ENCODE results near the gene HLA-DQB2. TPM values are rescaled to one million over a fixed set of nuclear protein-coding genes. Genes with fewer than 3 reads are reported as not detected.

HLA-DQB2 gene
- total RNA-seq, 2 donors from 2014 or later, result not detected

GRCh38 chr6:32764048-32764447 lies 716 bp upstream of the HLA-DQB2 start:
- H3K4me3 ChIP-seq (ENCODE audit: low read length), result no peak overlapping the region
- Mint-ChIP-seq H3K9me3 (no peaks in the 10 kb centered on the region), H3K4me1 (no peaks in the 10 kb centered on the region), H3K27ac (no peak overlapping the region), H3K4me3 (no peak overlapping the region), H3K27me3 (ENCODE audit: insufficient read depth) (peaks cover 10% of the 10 kb centered on the region), H3K36me3 (ENCODE audit: low read depth) (no peaks in the 10 kb centered on the region)
- WGBS, 2 experiments (ENCODE audit: insufficient coverage in 1 of 2, insufficient read length in 1 of 2), result 40 to 63% methylated on average over 1 of the region's 1 CpG
- DNase-seq, result no peak
- no peaks in the 10 kb centered on the region for H3K36me3 ChIP-seq (ENCODE audit: control insufficient read depth, insufficient read depth, low read length)
- no peaks in the 10 kb centered on the region for H3K9me3 ChIP-seq (ENCODE audit: control insufficient read depth, low read length)
- TF ChIP-seq, protein P1, sequence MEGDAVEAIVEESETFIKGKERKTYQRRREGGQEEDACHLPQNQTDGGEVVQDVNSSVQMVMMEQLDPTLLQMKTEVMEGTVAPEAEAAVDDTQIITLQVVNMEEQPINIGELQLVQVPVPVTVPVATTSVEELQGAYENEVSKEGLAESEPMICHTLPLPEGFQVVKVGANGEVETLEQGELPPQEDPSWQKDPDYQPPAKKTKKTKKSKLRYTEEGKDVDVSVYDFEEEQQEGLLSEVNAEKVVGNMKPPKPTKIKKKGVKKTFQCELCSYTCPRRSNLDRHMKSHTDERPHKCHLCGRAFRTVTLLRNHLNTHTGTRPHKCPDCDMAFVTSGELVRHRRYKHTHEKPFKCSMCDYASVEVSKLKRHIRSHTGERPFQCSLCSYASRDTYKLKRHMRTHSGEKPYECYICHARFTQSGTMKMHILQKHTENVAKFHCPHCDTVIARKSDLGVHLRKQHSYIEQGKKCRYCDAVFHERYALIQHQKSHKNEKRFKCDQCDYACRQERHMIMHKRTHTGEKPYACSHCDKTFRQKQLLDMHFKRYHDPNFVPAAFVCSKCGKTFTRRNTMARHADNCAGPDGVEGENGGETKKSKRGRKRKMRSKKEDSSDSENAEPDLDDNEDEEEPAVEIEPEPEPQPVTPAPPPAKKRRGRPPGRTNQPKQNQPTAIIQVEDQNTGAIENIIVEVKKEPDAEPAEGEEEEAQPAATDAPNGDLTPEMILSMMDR (conservative IDR thresholded peaks at IDR 0.05), result no peak
- H3K4me1 ChIP-seq (ENCODE audit: control insufficient read depth, insufficient read depth, low read length), result no peaks in the 10 kb centered on the region
- no peaks in the 10 kb centered on the region for H3K27me3 ChIP-seq (ENCODE audit: control insufficient read depth, insufficient read depth, low read length, poor library complexity, severe bottlenecking)
- no peak overlapping the region for H3K27ac ChIP-seq (ENCODE audit: low read depth, low read length)
- H3K9ac ChIP-seq (ENCODE audit: extremely low read depth, low read length, poor library complexity, severe bottlenecking), result no peak overlapping the region

DNA sequence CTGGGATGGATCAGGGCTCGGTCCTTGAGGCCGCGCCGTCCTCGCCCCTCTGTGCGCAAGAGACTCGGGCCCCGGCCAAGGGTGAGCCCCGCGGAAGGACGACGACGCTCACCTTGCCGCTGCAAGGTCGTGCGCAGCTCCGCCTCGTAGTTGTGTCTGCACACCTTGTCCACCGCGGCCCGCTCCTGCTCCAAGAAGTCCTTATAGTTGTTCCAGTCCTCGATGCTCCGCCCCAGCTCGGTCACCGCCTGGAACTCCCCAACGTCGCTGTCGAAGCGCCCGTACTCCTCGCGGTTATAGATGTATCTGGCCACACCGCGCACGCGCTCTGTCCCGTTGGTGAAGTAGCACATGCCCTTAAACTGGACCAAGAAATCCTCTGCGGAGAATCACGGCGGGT lies 1.8 kb downstream of the HLA-DQB2 start:
- H3K9me3 Mint-ChIP-seq, result no peaks in the 10 kb centered on the region
- no peak overlapping the region for H3K27ac Mint-ChIP-seq
- no peaks in the 10 kb centered on the region for H3K27me3 ChIP-seq (ENCODE audit: control insufficient read depth, insufficient read depth, low read length, poor library complexity, severe bottlenecking)
- H3K4me1 Mint-ChIP-seq, result no peaks in the 10 kb centered on the region
- no peaks in the 10 kb centered on the region for H3K9me3 ChIP-seq (ENCODE audit: control insufficient read depth, low read length)
- no peak overlapping the region for H3K4me3 Mint-ChIP-seq
- no peak overlapping the region for H3K27ac ChIP-seq (ENCODE audit: low read depth, low read length)
- H3K36me3 Mint-ChIP-seq (ENCODE audit: low read depth), result no peaks in the 10 kb centered on the region
- 94% methylated on average over 21 to 40 of the region's 40 CpGs for WGBS, 2 experiments (ENCODE audit: insufficient coverage in 1 of 2, insufficient read length in 1 of 2)
- H3K27me3 Mint-ChIP-seq (ENCODE audit: insufficient read depth), result peaks cover 24% of the 10 kb centered on the region
- TF ChIP-seq, protein P1 (conservative IDR thresholded peaks at IDR 0.05), result no peak
- no peaks in the 10 kb centered on the region for H3K36me3 ChIP-seq (ENCODE audit: control insufficient read depth, insufficient read depth, low read length)
- H3K9ac ChIP-seq (ENCODE audit: extremely low read depth, low read length, poor library complexity, severe bottlenecking), result no peak overlapping the region
- H3K4me1 ChIP-seq (ENCODE audit: control insufficient read depth, insufficient read depth, low read length), result no peaks in the 10 kb centered on the region
- DNase-seq, result no peak
- H3K4me3 ChIP-seq (ENCODE audit: low read length), result no peak overlapping the region

DNA sequence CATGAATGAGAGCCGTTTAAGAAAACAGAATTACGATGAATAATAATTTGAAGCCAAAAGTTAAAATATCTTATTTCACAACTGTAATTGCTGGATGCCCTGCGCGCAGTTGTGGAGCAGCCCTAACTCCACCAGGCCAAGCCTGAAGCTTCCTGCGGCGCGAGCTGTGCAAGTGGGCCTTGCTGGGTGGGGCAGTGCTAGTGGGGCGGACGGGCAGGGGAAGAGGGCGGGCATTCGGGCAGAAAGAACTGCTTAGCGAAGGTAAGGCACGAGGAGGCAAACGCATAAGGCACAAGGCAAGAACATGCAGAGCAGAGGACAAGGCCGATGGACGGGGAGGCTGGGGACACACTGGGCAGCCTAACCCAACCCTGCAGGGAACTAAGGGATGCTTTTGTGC lies 2.3 kb downstream of the HLA-DQB2 start:
- H3K4me3 Mint-ChIP-seq, result no peak overlapping the region
- H3K27me3 Mint-ChIP-seq (ENCODE audit: insufficient read depth), result peaks cover 25% of the 10 kb centered on the region
- H3K36me3 Mint-ChIP-seq (ENCODE audit: low read depth), result no peaks in the 10 kb centered on the region
- WGBS, 2 experiments (ENCODE audit: insufficient coverage in 1 of 2, insufficient read length in 1 of 2), result 71 to 90% methylated on average over 12 to 16 of the region's 16 CpGs
- H3K27me3 ChIP-seq (ENCODE audit: control insufficient read depth, insufficient read depth, low read length, poor library complexity, severe bottlenecking), result no peaks in the 10 kb centered on the region
- no peak overlapping the region for H3K4me3 ChIP-seq (ENCODE audit: low read length)
- no peak overlapping the region for H3K9ac ChIP-seq (ENCODE audit: extremely low read depth, low read length, poor library complexity, severe bottlenecking)
- H3K27ac Mint-ChIP-seq, result no peak overlapping the region
- TF ChIP-seq, protein P1 (conservative IDR thresholded peaks at IDR 0.05), result no peak
- no peak overlapping the region for H3K27ac ChIP-seq (ENCODE audit: low read depth, low read length)
- DNase-seq, result no peak
- no peaks in the 10 kb centered on the region for H3K4me1 Mint-ChIP-seq
- H3K36me3 ChIP-seq (ENCODE audit: control insufficient read depth, insufficient read depth, low read length), result no peaks in the 10 kb centered on the region
- no peaks in the 10 kb centered on the region for H3K9me3 ChIP-seq (ENCODE audit: control insufficient read depth, low read length)
- no peaks in the 10 kb centered on the region for H3K4me1 ChIP-seq (ENCODE audit: control insufficient read depth, insufficient read depth, low read length)
- H3K9me3 Mint-ChIP-seq, result no peaks in the 10 kb centered on the region

Data from endodermal cell (in vitro differentiated cells).